NOMO-1 treated with dmso at 0.1 percent for 144 hours (cell line): ENCODE results near the gene IFNA5.

ENCODE experiments used
- DNase-seq: peaks from one replicate; lab custom pipeline; 2025; ENCODE audit not compliant: unreplicated experiment; lab: John Stamatoyannopoulos, UW

The IFNA5 gene

GRCh38 chr9:21294364-21294774, 10.7 kb downstream of the IFNA5 start:
- DNase-seq, result no peak

- DNase-seq, result no peak
These were observed 15.3 kb downstream of the IFNA5 start for GRCh38 chr9:21289848-21290247.

- DNase-seq, result no peak
These were observed 17.8 kb downstream of the IFNA5 start for GRCh38 chr9:21287280-21287679.

GRCh38 chr9:21286659-21287058, 18.5 kb downstream of the IFNA5 start:
- no peak for DNase-seq

DNA sequence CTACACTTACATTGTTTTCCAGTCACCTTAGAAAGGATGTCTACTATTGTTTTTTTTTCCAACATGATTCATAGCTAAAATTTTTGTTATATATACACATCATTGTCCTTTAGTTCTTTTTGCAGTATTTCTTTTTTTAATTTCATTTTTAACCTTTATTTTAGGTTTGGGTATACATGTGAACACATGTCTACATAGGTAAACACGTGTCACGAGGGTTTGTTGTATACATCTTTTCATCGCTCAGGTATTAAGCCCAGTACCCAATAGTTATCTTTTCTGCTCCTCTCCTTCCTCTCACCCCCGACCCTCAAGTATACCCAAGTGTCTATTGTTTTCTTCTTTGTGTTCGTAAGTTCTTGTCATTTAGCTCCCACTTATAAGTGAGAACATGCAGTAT, 19.0 kb downstream of the IFNA5 start:
- DNase-seq, result no peak

- DNase-seq, result no peak
These were observed 23.8 kb downstream of the IFNA5 start for GRCh38 chr9:21281275-21281674.

DNA sequence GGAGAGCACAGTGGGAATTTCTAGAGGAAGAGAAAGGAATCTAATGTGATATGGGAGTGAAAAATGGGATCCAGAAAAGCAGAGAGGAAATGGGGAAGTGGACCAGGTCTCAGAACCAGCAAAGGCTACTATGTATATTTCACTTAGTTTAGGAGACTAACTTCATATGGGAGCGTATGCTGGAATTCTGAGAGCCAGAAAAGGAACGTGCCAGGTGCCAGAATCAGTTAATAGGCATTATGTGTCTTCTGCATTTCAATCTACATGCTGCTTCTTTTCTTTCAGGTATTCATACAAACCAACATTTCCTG, 36.8 kb downstream of the IFNA5 start:
- DNase-seq, result no peak

GRCh38 chr9:21267485-21268346, 37.4 kb downstream of the IFNA5 start:
- DNase-seq, result no peak

DNA sequence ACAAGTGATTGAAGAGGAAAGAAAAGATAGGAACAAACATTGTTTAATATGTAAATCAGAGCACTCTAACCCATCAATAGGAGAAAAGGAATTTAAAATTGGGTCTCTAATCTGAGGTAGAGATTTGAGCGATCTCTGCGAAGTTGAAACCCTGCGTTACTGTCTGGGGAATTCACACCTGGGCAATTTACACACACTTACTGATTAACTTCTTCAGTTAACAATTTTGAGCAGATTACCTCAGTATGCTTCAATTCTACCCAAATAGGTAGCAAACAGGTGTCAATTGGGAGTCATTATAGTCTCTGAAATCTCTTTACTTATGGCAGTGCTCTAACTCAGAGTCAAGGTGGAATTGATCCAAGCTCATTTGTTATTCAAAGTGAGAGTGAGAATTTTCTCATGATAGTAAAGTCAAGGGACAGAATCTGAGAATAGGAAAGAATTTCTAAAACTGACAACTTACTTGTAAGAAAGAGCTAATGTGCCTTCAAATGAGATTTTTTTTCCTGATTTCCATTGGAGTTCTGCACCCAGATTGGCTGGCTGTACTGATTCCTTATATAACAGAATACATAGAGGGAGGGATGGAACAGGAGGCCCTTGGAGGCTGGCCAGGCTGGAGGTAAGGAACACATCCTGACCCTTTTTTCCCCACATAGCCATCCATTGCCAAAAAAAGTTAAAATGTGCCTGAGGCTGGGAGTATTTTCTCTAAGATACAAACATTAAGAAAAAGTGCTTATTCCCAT, 38.2 kb downstream of the IFNA5 start:
- DNase-seq, result no peak

- DNase-seq, result no peak
These were observed 39.5 kb downstream of the IFNA5 start for GRCh38 chr9:21265421-21266189.

- no peak for DNase-seq
These were observed 49.4 kb downstream of the IFNA5 start for GRCh38 chr9:21255538-21256212.
